ENCODE data around the gene RRAS.

Gene RRAS

GRCh38 chr19:49682274-49682673, 42.3 kb upstream of the RRAS start:
- Histone ChIP-seq H3K4me1 (ENCODE audit: control insufficient read depth, insufficient read depth, low read length) (peaks cover 6% of the 10 kb centered on the region), H3K27ac (ENCODE audit: low read depth, low read length) (no peak overlapping the region), H3K4me3 (ENCODE audit: low read length) (no peak overlapping the region), H3K27me3 (ENCODE audit: control insufficient read depth, insufficient read depth, low read length) (no peaks in the 10 kb centered on the region), H3K36me3 (ENCODE audit: control insufficient read depth, insufficient read depth, low read length) (peaks cover 23% of the 10 kb centered on the region), H3K9ac (ENCODE audit: low read length) (no peak overlapping the region)

- Histone ChIP-seq H3K27ac (ENCODE audit: low read depth, low read length) (no peak overlapping the region), H3K27me3 (ENCODE audit: control insufficient read depth, insufficient read depth, low read length) (no peaks in the 10 kb centered on the region), H3K36me3 (ENCODE audit: control insufficient read depth, insufficient read depth, low read length) (peaks cover 23% of the 10 kb centered on the region), H3K4me1 (ENCODE audit: control insufficient read depth, insufficient read depth, low read length) (peaks cover 6% of the 10 kb centered on the region), H3K4me3 (ENCODE audit: low read length) (no peak overlapping the region), H3K9ac (ENCODE audit: low read length) (no peak overlapping the region)
Observed at GRCh38 chr19:49681830-49682229, 41.9 kb upstream of the RRAS start.

GRCh38 chr19:49680421-49681351, 40.7 kb upstream of the RRAS start:
- Histone ChIP-seq H3K4me1 (ENCODE audit: control insufficient read depth, insufficient read depth, low read length) (peaks cover 6% of the 10 kb centered on the region), H3K27ac (ENCODE audit: low read depth, low read length) (peak overlapping the region; percentile 27), H3K4me3 (ENCODE audit: low read length) (peak overlapping the region; percentile 25), H3K9ac (ENCODE audit: low read length) (no peak overlapping the region), H3K36me3 (ENCODE audit: control insufficient read depth, insufficient read depth, low read length) (peaks cover 23% of the 10 kb centered on the region), H3K27me3 (ENCODE audit: control insufficient read depth, insufficient read depth, low read length) (no peaks in the 10 kb centered on the region)

DNA sequence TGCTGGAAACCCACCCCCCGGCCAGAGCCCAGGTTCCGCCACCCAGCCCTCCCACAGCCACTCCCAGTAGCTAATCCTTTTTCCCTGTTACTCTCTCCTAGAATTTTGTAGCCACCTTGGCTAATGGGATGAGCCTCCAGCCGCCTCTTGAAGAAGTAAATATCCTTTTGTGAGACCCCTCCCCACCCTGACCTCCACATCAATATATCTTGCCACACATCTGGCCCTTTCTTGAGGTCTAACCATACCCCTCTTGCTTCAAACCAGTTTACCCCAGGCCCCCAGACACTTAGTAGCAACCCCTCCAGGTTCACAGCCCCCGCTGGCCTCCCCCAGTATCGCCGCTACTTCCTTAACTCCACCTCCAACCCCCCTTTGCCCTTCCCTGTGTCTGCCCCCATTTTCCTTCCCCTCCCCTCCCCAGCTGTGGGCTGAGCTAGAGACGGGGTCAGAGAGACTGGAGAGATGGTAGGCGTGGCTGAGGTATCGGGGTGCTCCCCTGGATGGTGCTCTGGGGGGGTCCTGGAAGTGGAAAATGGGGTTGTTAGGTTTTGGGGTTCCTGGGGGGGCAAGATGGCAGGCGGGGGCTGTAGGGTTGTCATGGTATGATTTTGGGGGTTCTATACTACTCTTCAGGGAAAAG, 39.9 kb upstream of the RRAS start:
- Histone ChIP-seq H3K4me3 (ENCODE audit: low read length) (no peak overlapping the region), H3K27me3 (ENCODE audit: control insufficient read depth, insufficient read depth, low read length) (no peaks in the 10 kb centered on the region), H3K36me3 (ENCODE audit: control insufficient read depth, insufficient read depth, low read length) (peaks cover 19% of the 10 kb centered on the region), H3K4me1 (ENCODE audit: control insufficient read depth, insufficient read depth, low read length) (peaks cover 6% of the 10 kb centered on the region), H3K27ac (ENCODE audit: low read depth, low read length) (peak overlapping the region; percentile 27), H3K9ac (ENCODE audit: low read length) (no peak overlapping the region)

DNA sequence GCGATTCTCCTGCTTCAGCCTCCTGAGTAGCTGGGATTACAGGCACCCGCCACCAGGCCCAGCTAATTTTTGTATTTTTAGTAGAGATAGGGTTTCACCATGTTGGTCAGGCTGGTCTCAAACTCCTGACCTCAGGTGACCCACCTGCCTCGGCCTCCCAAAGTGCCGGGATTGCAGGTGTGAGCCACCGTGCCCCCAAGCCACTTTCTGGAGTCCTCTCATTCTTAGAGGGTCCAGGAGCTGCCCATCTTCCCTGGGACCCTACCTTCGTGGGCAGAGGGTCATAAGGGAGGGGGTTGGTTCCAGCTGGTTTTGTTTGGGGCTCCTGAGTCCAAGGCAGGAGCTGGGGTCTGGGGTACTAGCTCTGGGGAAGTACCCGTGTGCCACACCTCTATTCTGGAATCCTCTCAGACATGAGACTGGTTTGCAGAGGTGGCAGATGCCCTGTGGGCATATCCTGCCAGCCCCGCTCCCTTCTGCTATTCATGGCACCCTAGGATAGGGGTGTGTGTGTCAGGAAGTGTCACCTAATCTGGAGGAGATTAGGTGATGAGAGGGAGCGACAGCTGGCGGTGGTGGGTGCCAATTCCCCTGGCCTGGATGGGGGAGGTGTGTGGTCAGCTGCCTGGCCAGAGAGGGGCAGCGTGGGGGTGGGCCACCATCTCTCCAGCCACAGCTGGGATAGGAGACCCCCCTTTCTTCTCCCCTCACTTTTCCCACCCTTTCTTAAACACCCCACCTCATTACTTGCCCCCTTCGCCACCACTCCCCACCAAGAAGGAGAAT, 39.2 kb upstream of the RRAS start:
- Histone ChIP-seq H3K36me3 (ENCODE audit: control insufficient read depth, insufficient read depth, low read length) (peaks cover 16% of the 10 kb centered on the region), H3K27ac (ENCODE audit: low read depth, low read length) (no peak overlapping the region), H3K9ac (ENCODE audit: low read length) (no peak overlapping the region), H3K4me1 (ENCODE audit: control insufficient read depth, insufficient read depth, low read length) (peaks cover 6% of the 10 kb centered on the region), H3K4me3 (ENCODE audit: low read length) (no peak overlapping the region), H3K27me3 (ENCODE audit: control insufficient read depth, insufficient read depth, low read length) (no peaks in the 10 kb centered on the region)

DNA sequence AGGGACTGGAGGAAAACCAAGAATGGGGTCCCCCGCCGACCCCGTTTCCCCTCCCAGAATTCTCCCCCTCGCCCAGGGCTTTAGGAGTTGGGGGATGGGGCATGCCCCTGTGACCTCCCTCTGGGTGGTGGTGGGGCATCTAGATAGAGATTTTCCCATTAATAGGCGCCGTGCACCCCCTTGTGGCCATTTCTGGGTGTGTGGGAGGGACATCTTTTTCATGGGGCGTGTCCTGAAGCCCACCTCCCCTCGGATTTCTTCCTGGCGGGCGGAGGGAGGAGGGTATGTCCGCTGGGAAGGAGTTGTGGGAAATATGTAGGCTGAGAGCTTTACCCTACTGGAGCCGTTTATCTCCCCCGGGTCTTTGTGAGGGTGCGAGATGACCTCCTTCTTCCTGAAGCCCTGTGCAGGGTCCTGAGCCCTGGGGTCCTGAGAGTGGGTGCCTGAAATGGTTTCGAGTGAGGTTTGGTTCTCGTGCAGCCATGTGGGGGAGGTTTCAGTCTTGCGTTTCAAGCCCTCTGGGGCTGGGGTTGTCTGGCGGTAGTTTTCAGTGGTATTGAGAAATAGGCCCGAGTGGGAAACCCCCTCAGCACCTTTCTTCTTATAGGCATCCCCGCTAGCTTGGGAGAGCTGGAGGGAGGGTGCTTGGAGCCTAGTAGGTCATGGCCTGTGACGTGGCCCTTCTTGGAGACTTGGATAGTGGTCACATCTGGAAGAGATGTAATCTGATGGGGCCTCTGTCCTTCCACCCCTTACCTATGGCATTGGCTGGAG, 38.1 kb upstream of the RRAS start:
- Histone ChIP-seq H3K4me1 (ENCODE audit: control insufficient read depth, insufficient read depth, low read length) (peaks cover 6% of the 10 kb centered on the region), H3K9ac (ENCODE audit: low read length) (peak overlapping the region; percentile 27), H3K27me3 (ENCODE audit: control insufficient read depth, insufficient read depth, low read length) (no peaks in the 10 kb centered on the region), H3K36me3 (ENCODE audit: control insufficient read depth, insufficient read depth, low read length) (peaks cover 8% of the 10 kb centered on the region), H3K27ac (ENCODE audit: low read depth, low read length) (peak overlapping the region; percentile 94), H3K4me3 (ENCODE audit: low read length) (peak overlapping the region; percentile 97)

GRCh38 chr19:49677231-49677900, 37.4 kb upstream of the RRAS start, which contains the start of gene PRMT1:
PRMT1 (plus strand) TSS chr19:49677271; CDS start chr19:49677281, 10 bp downstream.
- Histone ChIP-seq H3K9ac (ENCODE audit: low read length) (peak within 1 kb of the TSS; percentile 92), H3K4me1 (ENCODE audit: control insufficient read depth, insufficient read depth, low read length) (peaks cover 6% of the 10 kb centered on the region), H3K4me3 (ENCODE audit: low read length) (peak within 1 kb of the TSS; percentile 97), H3K27me3 (ENCODE audit: control insufficient read depth, insufficient read depth, low read length) (no peaks in the 10 kb centered on the region), H3K27ac (ENCODE audit: low read depth, low read length) (peak within 1 kb of the TSS; percentile 98), H3K36me3 (ENCODE audit: control insufficient read depth, insufficient read depth, low read length) (peaks cover 7% of the 10 kb centered on the region)

DNA sequence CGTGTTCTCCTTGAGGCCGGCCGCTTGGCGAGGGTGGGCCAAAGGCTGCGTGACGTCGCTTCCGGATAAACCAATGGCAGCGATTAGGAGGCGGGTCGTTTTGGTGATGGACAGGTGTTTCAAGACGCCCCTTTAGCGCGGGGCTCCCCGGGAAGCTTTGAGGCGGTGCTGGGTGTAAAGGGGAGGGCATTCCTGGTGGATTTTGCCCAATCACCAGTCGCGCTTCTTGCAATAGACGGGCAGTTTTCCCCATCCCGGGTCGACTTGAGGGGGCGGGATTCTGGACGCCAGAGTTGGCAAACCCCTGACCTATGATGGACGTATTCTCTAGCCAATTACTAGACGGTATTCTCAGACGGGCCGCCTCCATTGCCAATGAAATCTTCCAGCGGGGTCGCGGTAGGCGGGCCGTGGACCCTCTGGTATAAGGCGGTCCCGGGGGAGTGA, 36.9 kb upstream of the RRAS start:
- Histone ChIP-seq H3K4me3 (ENCODE audit: low read length) (peak overlapping the region; percentile 97), H3K27ac (ENCODE audit: low read depth, low read length) (peak overlapping the region; percentile 98), H3K27me3 (ENCODE audit: control insufficient read depth, insufficient read depth, low read length) (no peaks in the 10 kb centered on the region), H3K36me3 (ENCODE audit: control insufficient read depth, insufficient read depth, low read length) (peaks cover 1% of the 10 kb centered on the region), H3K4me1 (ENCODE audit: control insufficient read depth, insufficient read depth, low read length) (peaks cover 6% of the 10 kb centered on the region), H3K9ac (ENCODE audit: low read length) (no peak overlapping the region)

DNA sequence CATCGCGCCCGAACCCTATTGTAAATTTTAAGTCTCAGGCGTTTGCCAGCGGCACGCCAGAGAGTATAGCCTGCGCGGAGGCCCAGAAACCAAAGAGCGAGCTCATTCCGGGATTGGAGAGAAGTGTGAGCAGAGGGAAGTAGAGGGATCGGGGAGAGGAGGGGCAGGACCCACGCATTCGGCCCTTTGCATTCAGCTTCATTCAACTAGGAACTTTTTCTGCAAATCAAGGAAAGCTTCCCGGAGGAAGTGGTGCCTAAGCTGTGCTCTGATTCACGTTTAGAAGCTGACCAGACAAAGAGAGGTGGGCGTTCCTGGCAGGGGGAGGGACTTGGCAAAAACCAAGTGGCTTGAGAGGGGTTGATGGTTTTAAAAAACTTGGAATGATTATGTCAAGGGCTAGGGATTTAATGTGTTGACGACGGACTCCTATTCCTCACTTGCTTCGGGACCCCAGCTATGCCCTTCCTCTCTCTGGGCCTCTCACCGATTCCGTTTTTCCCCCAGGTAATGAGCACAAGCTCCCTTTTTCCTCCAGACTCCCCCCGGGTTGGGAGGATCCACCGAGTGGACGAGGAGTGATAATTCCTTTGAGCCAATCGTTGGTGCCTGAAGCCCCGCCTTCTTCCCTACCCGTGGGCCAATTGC, 36.3 kb upstream of the RRAS start:
- H3K27ac ChIP-seq (ENCODE audit: low read depth, low read length) = peak overlapping the region; percentile 98
- no peaks in the 10 kb centered on the region for H3K27me3 ChIP-seq (ENCODE audit: control insufficient read depth, insufficient read depth, low read length)
- H3K9ac ChIP-seq (ENCODE audit: low read length) = peak overlapping the region; percentile 75
- peak overlapping the region; percentile 75 for H3K4me3 ChIP-seq (ENCODE audit: low read length)
- H3K4me1 ChIP-seq (ENCODE audit: control insufficient read depth, insufficient read depth, low read length) = peaks cover 6% of the 10 kb centered on the region
- H3K36me3 ChIP-seq (ENCODE audit: control insufficient read depth, insufficient read depth, low read length) = no peaks in the 10 kb centered on the region

GRCh38 chr19:49672131-49672919, 32.4 kb upstream of the RRAS start:
- Histone ChIP-seq H3K4me3 (ENCODE audit: low read length) (peak overlapping the region; percentile 38), H3K27ac (ENCODE audit: low read depth, low read length) (no peak overlapping the region), H3K9ac (ENCODE audit: low read length) (no peak overlapping the region), H3K4me1 (ENCODE audit: control insufficient read depth, insufficient read depth, low read length) (no peaks in the 10 kb centered on the region), H3K27me3 (ENCODE audit: control insufficient read depth, insufficient read depth, low read length) (no peaks in the 10 kb centered on the region), H3K36me3 (ENCODE audit: control insufficient read depth, insufficient read depth, low read length) (no peaks in the 10 kb centered on the region)

All from rectal smooth muscle tissue (tissue), 1 donor.